Activated naive CD4-positive, alpha-beta T cell treated with anti-CD3 and anti-CD28 coated beads, Interleukin-2, amount 50 U/mL, for 72 hours (primary cell): ENCODE results near the gene TEAD1. TPM values are rescaled to one million over a fixed set of nuclear protein-coding genes. Genes with fewer than 3 reads are reported as not detected.

Source experiments
- ATAC-seq, 2 donors: fragments of 150-1000 bp; cut with Tn5 transposase; 2 replicates each; pipeline ENCODE4 v1.10.0; 2021; ENCODE audit warnings: mild to moderate bottlenecking in 2 of 2, moderate library complexity in 2 of 2
- DNase-seq, 2 donors: peaks; one replicate each; pipeline ENCODE4 v3.0.0; 2021 to 2022; ENCODE audit warnings: low spot score in 2 of 2
- H3K27ac Mint-ChIP-seq, 2 donors: one replicate each; pipeline ENCODE4 v1.8.0; 2022; ENCODE audit warnings: mild to moderate bottlenecking in 2 of 2, mixed read lengths in 2 of 2
- H3K36me3 Mint-ChIP-seq, 2 donors: one replicate each; pipeline ENCODE4 v1.8.0; 2022; ENCODE audit warnings: mixed read lengths in 2 of 2
- H3K9me3 Mint-ChIP-seq, 2 donors: one replicate each; pipeline ENCODE4 v1.8.0; 2022; ENCODE audit warnings: mixed read lengths in 2 of 2
- total RNA-seq, 2 donors: library from RNA; stranded (reverse); gene quantifications; one replicate each; pipeline ENCODE4 v1.2.3, GENCODE V29; 2022

Gene TEAD1
- total RNA-seq, 2 donors from 2014 or later = 0.14 to 0.18 TPM

DNA sequence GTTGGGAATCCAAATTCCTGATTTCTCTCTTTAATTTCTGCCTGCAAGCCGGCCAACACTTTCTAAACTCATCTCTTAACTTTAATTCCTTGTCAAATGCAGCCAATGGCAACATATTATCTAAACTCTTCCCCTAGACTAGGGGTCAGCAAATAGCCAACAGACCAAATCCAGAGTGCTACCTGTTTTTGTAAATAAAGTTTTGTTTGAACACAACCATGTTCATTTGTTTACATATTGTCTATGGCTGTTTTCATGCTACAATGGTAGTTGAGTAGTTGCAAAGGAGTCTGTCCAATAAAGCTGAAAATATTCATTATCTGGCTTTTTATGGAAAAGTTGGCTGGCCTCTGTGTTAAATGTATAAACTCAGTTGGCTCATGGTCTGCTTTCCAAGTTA, 297.7 kb downstream of the TEAD1 start:
- ATAC-seq (no peak), DNase-seq (no peak)
- H3K27ac Mint-ChIP-seq = no peak overlapping the region
- H3K36me3 Mint-ChIP-seq = no peaks in the 10 kb centered on the region
- H3K9me3 Mint-ChIP-seq = no peaks in the 10 kb centered on the region

- H3K36me3 Mint-ChIP-seq = no peaks in the 10 kb centered on the region
- no peak for ATAC-seq
- DNase-seq = no peak
- H3K9me3 Mint-ChIP-seq = no peaks in the 10 kb centered on the region
- no peak overlapping the region for H3K27ac Mint-ChIP-seq
Observed at GRCh38 chr11:12973528-12974181, 299.4 kb downstream of the TEAD1 start.

DNA sequence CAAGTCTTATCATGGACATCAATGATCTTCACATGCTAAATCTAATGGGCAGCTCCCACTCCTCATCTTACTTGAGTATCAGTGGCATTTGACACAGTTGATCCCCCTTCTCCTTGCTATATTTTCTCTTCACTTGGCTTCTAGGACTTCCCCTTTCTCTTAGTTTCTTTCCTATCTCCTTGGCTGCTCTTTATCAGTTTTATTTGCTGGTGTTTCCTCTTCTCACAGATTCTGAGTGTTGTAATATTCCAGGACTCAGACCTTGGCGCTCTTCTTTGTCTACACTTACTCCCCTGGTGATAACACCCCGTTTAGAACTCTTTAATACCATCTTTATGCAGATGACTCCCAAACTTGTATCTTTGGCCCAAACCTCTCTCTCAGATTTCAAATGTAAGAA, 301.0 kb downstream of the TEAD1 start:
- H3K36me3 Mint-ChIP-seq = no peaks in the 10 kb centered on the region
- ATAC-seq (no peak), DNase-seq (no peak)
- no peak overlapping the region for H3K27ac Mint-ChIP-seq
- H3K9me3 Mint-ChIP-seq = no peaks in the 10 kb centered on the region

GRCh38 chr11:12979928-12980689, 305.9 kb downstream of the TEAD1 start:
- Mint-ChIP-seq H3K9me3 (no peaks in the 10 kb centered on the region), H3K36me3 (no peaks in the 10 kb centered on the region), H3K27ac (no peak overlapping the region)
- DNase-seq = no peak
- no peak for ATAC-seq

DNA sequence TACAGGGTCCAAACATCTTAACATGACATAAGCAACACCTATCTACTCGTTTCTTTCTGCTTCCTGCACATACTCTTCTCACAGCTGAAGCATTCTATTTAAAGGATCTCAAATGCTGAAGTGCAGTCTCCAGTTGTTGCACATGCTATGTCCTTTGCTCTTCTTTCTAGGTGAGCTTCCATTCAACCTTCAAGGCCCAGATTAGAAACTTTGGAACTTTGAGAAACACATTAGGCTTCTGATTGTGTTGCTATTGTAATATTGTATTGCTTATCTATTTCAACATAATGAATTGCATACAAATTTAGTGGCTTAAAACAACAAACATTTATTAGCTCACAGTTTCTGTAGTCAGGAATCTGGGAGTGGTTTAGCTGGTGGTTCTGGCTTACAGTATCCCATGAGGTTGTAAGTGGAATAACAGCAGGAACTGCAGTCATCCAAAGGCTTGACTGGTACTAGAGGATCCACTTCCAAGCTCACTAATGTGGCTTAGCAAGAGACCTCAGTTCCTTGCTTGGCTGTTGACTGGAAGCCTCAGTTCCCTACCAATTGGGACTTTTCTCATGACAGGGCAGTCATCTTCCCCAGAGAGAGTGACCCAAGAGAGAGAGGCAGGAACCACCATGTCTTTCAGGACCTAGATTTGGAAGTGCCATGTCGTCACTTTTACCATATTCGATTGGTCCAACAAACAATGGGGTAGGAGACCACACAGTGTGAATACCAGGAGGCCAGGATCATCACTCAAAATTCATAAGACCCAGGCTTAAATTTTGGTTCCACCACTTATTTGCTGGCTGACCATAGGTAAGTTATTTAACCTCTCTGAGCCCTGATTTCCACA, 307.7 kb downstream of the TEAD1 start:
- ATAC-seq = no peak
- no peaks in the 10 kb centered on the region for H3K9me3 Mint-ChIP-seq
- DNase-seq = no peak
- H3K27ac Mint-ChIP-seq = no peak overlapping the region
- H3K36me3 Mint-ChIP-seq = no peaks in the 10 kb centered on the region

DNA sequence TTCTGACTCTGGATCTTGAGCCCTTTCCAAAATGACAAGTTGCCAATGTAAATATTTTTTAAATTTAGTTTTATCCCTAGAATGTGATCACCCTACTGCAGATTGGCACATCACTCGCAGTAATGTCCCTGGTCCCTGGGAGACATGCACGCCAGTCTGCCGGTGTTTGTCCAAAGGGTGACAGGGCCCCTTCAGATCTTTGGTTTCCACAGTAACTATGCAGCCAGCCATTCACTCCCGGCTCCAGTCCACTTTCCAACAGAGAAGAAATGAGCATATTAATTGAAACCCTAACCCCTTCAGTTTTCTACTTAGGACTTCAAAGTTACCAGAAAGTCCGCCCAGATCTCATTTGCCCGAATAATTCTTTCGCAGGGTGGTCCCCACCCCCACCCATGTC, 309.1 kb downstream of the TEAD1 start:
- Mint-ChIP-seq H3K27ac (no peak overlapping the region), H3K9me3 (no peaks in the 10 kb centered on the region), H3K36me3 (no peaks in the 10 kb centered on the region)
- ATAC-seq (no peak), DNase-seq (no peak)

DNA sequence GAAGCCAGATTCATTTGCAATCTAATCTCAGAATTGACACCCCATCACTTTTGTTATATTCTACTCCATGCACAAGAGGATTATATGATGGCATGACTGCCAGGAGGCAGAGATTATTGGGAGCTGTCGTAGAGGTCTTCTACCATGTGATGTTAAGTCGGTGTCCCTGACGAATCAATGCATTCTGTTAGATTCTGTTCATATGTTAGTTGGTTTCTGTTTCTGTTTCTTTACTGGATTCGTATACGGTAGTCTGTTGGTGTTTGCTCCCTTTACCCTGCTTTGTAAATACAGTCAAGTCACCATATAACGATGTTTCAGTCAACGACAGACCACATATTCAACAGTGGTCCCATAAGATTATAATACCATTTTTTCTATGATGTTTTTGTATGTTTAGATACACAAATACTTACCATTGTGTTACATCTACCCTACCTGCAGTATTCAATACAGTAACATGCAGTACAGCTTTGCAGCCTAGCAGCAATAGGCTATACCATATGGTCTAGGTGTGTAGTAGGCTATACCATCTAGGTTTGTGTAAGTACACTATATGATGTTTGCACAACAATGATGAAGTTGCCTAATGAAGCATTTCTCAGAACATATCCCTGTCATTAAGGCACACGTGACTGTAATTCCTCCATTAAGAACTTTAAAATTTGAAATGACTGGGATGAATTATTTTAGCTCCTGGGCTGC, 312.1 kb downstream of the TEAD1 start:
- no peak for ATAC-seq
- no peak for DNase-seq
- Mint-ChIP-seq H3K27ac (no peak overlapping the region), H3K9me3 (no peaks in the 10 kb centered on the region), H3K36me3 (no peaks in the 10 kb centered on the region)

- Mint-ChIP-seq H3K9me3 (no peaks in the 10 kb centered on the region), H3K36me3 (no peaks in the 10 kb centered on the region), H3K27ac (no peak overlapping the region)
- ATAC-seq (no peak), DNase-seq (no peak)
Observed at GRCh38 chr11:12989428-12990161, 315.4 kb downstream of the TEAD1 start.

DNA sequence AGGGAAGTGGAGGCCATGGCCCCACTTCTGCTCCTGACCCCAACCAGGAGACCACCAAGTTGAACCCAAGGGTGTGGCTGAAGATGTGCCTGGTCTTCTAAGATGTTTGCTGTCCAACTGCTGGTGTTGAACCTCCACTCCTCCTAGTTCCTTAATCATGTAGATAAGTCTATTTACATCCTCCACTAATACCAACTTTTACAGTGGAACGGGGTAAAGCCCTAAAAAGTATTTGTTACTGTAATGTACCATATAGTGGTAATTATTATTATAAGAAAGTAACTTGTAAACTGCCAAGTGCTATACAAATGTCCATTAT, 315.9 kb downstream of the TEAD1 start:
- DNase-seq = no peak
- ATAC-seq = no peak
- H3K27ac Mint-ChIP-seq = no peak overlapping the region

GRCh38 chr11:12991426-12991825, 317.2 kb downstream of the TEAD1 start:
- no peaks in the 10 kb centered on the region for H3K36me3 Mint-ChIP-seq
- H3K27ac Mint-ChIP-seq = no peak overlapping the region
- no peaks in the 10 kb centered on the region for H3K9me3 Mint-ChIP-seq
- ATAC-seq = no peak
- no peak for DNase-seq

More for the DNA sequence above, 315.9 kb downstream of the TEAD1 start:
- no peaks in the 10 kb centered on the region for H3K36me3 Mint-ChIP-seq
- H3K9me3 Mint-ChIP-seq = no peaks in the 10 kb centered on the region

- DNase-seq (no peak), ATAC-seq (no peak)
- Mint-ChIP-seq H3K36me3 (no peaks in the 10 kb centered on the region), H3K9me3 (no peaks in the 10 kb centered on the region), H3K27ac (no peak overlapping the region)
Observed at GRCh38 chr11:12993626-12994025, 319.4 kb downstream of the TEAD1 start.
